ENCODE measurements around the gene PPP1R14D.

The PPP1R14D gene

GRCh38 chr15:40838756-40839155 lies 10.2 kb upstream of the PPP1R14D start:
- no peak overlapping the region for H3K4me3 ChIP-seq (ENCODE audit: low read length)
- no peak overlapping the region for H3K27ac ChIP-seq (ENCODE audit: low read length)
- H3K79me2 ChIP-seq (ENCODE audit: low read length), result no peaks in the 10 kb centered on the region
- no peaks in the 10 kb centered on the region for H3K9me3 ChIP-seq (replicated peaks; ENCODE audit: insufficient read depth, low read length)
- H2AFZ ChIP-seq (ENCODE audit: low read length), result no peak overlapping the region
- H3K9ac ChIP-seq (ENCODE audit: low read length), result no peak overlapping the region
- no peaks in the 10 kb centered on the region for H3F3A ChIP-seq (ENCODE audit: insufficient read depth, low read length)
- H3K4me1 ChIP-seq (ENCODE audit: low read length), result no peaks in the 10 kb centered on the region
- H3K4me2 ChIP-seq (ENCODE audit: low read depth, low read length), result no peak overlapping the region
- no peaks in the 10 kb centered on the region for H3K36me3 ChIP-seq (replicated peaks; ENCODE audit: insufficient read depth, low read length)
- H3K9me2 ChIP-seq (replicated peaks; ENCODE audit: insufficient read depth, low read length), result no peaks in the 10 kb centered on the region
- no peaks in the 10 kb centered on the region for H4K20me1 ChIP-seq (ENCODE audit: insufficient read depth, low read length)
- no peaks in the 10 kb centered on the region for H3K27me3 ChIP-seq (replicated peaks; ENCODE audit: insufficient read depth, low read length)
- no peak for DNase-seq
- TF ChIP-seq EZH2 (optimal IDR thresholded peaks at IDR 0.05; ENCODE audit: low read depth, low read length), result no peak
- TF ChIP-seq CTCF (IDR thresholded peaks at IDR 0.05; ENCODE audit: low read length), result no peak
- TF ChIP-seq EZH2phosphoT487 (IDR thresholded peaks at IDR 0.05; ENCODE audit: low read length), result no peak

GRCh38 chr15:40836020-40836419 lies 7.5 kb upstream of the PPP1R14D start:
- no peaks in the 10 kb centered on the region for H4K20me1 ChIP-seq (ENCODE audit: insufficient read depth, low read length)

GRCh38 chr15:40832903-40833302 lies 4.4 kb upstream of the PPP1R14D start:
- Histone ChIP-seq H3F3A (ENCODE audit: insufficient read depth, low read length) (no peaks in the 10 kb centered on the region; the same call in 1 of the 2 replicates), H2AFZ (ENCODE audit: low read length) (no peak overlapping the region), H3K27me3 (replicated peaks; ENCODE audit: insufficient read depth, low read length) (no peaks in the 10 kb centered on the region), H4K20me1 (ENCODE audit: insufficient read depth, low read length) (no peaks in the 10 kb centered on the region), H3K9me3 (replicated peaks; ENCODE audit: insufficient read depth, low read length) (no peaks in the 10 kb centered on the region), H3K27ac (ENCODE audit: low read length) (no peak overlapping the region), H3K4me3 (ENCODE audit: low read length) (no peak overlapping the region), H3K4me1 (ENCODE audit: low read length) (peaks cover 5% of the 10 kb centered on the region; the same call in 1 of the 2 replicates), H3K9ac (ENCODE audit: low read length) (no peak overlapping the region), H3K9me2 (replicated peaks; ENCODE audit: insufficient read depth, low read length) (no peaks in the 10 kb centered on the region), H3K79me2 (ENCODE audit: low read length) (no peaks in the 10 kb centered on the region), H3K36me3 (replicated peaks; ENCODE audit: insufficient read depth, low read length) (no peaks in the 10 kb centered on the region), H3K4me2 (ENCODE audit: low read depth, low read length) (no peak overlapping the region)
- no peak for TF ChIP-seq EZH2phosphoT487 (IDR thresholded peaks at IDR 0.05; ENCODE audit: low read length)
- no peak for TF ChIP-seq EZH2 (optimal IDR thresholded peaks at IDR 0.05; ENCODE audit: low read depth, low read length)
- TF ChIP-seq CTCF (IDR thresholded peaks at IDR 0.05; ENCODE audit: low read length), result no peak
- DNase-seq, result no peak

More at GRCh38 chr15:40836020-40836419, 7.5 kb upstream of the PPP1R14D start:
- Histone ChIP-seq H3K79me2 (ENCODE audit: low read length) (no peaks in the 10 kb centered on the region), H3K27ac (ENCODE audit: low read length) (no peak overlapping the region), H3K27me3 (replicated peaks; ENCODE audit: insufficient read depth, low read length) (no peaks in the 10 kb centered on the region), H3K9ac (ENCODE audit: low read length) (no peak overlapping the region), H3F3A (ENCODE audit: insufficient read depth, low read length) (no peaks in the 10 kb centered on the region), H3K36me3 (replicated peaks; ENCODE audit: insufficient read depth, low read length) (no peaks in the 10 kb centered on the region), H2AFZ (ENCODE audit: low read length) (no peak overlapping the region), H3K9me2 (replicated peaks; ENCODE audit: insufficient read depth, low read length) (no peaks in the 10 kb centered on the region), H3K9me3 (replicated peaks; ENCODE audit: insufficient read depth, low read length) (no peaks in the 10 kb centered on the region), H3K4me1 (ENCODE audit: low read length) (peaks cover under 1% of the 10 kb centered on the region; the same call in 1 of the 2 replicates), H3K4me2 (ENCODE audit: low read depth, low read length) (no peak overlapping the region), H3K4me3 (ENCODE audit: low read length) (no peak overlapping the region)
- no peak for TF ChIP-seq EZH2 (optimal IDR thresholded peaks at IDR 0.05; ENCODE audit: low read depth, low read length)
- no peak for TF ChIP-seq CTCF (IDR thresholded peaks at IDR 0.05; ENCODE audit: low read length)
- no peak for TF ChIP-seq EZH2phosphoT487 (IDR thresholded peaks at IDR 0.05; ENCODE audit: low read length)
- DNase-seq, result no peak

Measured in MM.1S (cell line).